Caco-2 (cell line): Measurements from ENCODE around the gene IMMP2L. TPM values are rescaled to one million over a fixed set of nuclear protein-coding genes. Genes with fewer than 3 reads are reported as not detected.

Experiments
- BruUV-seq: library from RNA; stranded (reverse); fragments of 400-500 nt; replicated peaks from 2 replicates; lab custom pipeline; 2021; lab: Mats Ljungman, UMichigan
- CTCF ChIA-PET: fragments of 300-600 bp; sonication (Branson Sonifier 250); formaldehyde crosslinking; loops from one replicate; lab custom pipeline; 2022; ENCODE audit warnings: antibody characterized with exemption; lab: Charles Lee
- POLR2A ChIA-PET: fragments of 300-600 bp; sonication (Branson Sonifier 250); formaldehyde crosslinking; loops from one replicate; lab custom pipeline; 2022; ENCODE audit warnings: antibody characterized with exemption; lab: Charles Lee
- DNase-seq, 2 experiments: peaks; one replicate each; pipeline versions ENCODE4 v3.0.0 to v3.0.0-alpha.2; 2020 to 2022
- H3K27me3 ChIP-seq: replicated peaks from 2 replicates; pipeline ENCODE4 v1.6.0; 2011; ENCODE audit warnings: low read length; ENCODE audit not compliant: control insufficient read depth, insufficient read depth
- H3K36me3 ChIP-seq: 2 replicates; pipeline ENCODE4 v1.5.1; 2011; ENCODE audit warnings: low read length; ENCODE audit not compliant: control insufficient read depth, insufficient read depth
- H3K4me1 ChIP-seq: fragments of 250-450 bp; sonication (Bioruptor Pico); 2 replicates; pipeline ENCODE4 v1.5.1; 2020; ENCODE audit warnings: mild to moderate bottlenecking
- H3K4me3 ChIP-seq: 2 replicates; pipeline ENCODE4 v1.5.1; 2011; ENCODE audit warnings: low read depth, mild to moderate bottlenecking, control low read depth, low read length
- H3K9me3 ChIP-seq: fragments of 250-450 bp; sonication (Bioruptor Pico); 2 replicates; pipeline ENCODE4 v1.5.1; 2020; ENCODE audit warnings: mild to moderate bottlenecking, moderate library complexity
- H3K27ac Mint-ChIP-seq: one replicate; pipeline ENCODE4 v1.8.0; 2022; ENCODE audit warnings: mixed read lengths; ENCODE audit not compliant: unreplicated experiment
- H3K27me3 Mint-ChIP-seq: one replicate; pipeline ENCODE4 v1.8.0; 2022; ENCODE audit warnings: mixed read lengths; ENCODE audit not compliant: insufficient read depth, unreplicated experiment
- H3K36me3 Mint-ChIP-seq: one replicate; pipeline ENCODE4 v1.8.0; 2022; ENCODE audit warnings: mild to moderate bottlenecking, mixed read lengths; ENCODE audit not compliant: insufficient read depth, unreplicated experiment
- H3K4me1 Mint-ChIP-seq: one replicate; pipeline ENCODE4 v1.8.0; 2022; ENCODE audit warnings: low read depth, mixed read lengths; ENCODE audit not compliant: unreplicated experiment
- H3K4me3 Mint-ChIP-seq: one replicate; pipeline ENCODE4 v1.8.0; 2022; ENCODE audit warnings: mild to moderate bottlenecking, moderate library complexity, mixed read lengths; ENCODE audit not compliant: unreplicated experiment
- H3K9me3 Mint-ChIP-seq: one replicate; pipeline ENCODE4 v1.8.0; 2022; ENCODE audit warnings: mixed read lengths; ENCODE audit not compliant: unreplicated experiment
- CTCF ChIP-seq, 2 experiments: fragments of 200-600 bp in 1 of 2; IDR thresholded peaks; 1 replicate in 1 of 2; 2 replicates in 1 of 2; pipeline versions ENCODE4 v1.5.1 to v1.8.0; 2011 to 2022; ENCODE audit warnings: antibody characterized with exemption in 1 of 2, control low read depth in 1 of 2, inconsistent platforms in 1 of 2, low read depth in 1 of 2, low read length in 1 of 2, mild to moderate bottlenecking in 1 of 2, moderate library complexity in 1 of 2; ENCODE audit not compliant: insufficient read depth in 1 of 2, severe bottlenecking in 1 of 2, unreplicated experiment in 1 of 2
- intact Hi-C: fragments of 100-400 bp; cut with micrococcal nuclease; formaldehyde crosslinking; loops from one replicate; pipeline ENCODE4 v1.10.0; 2022; ENCODE audit not compliant: unreplicated experiment
- total RNA-seq: library from RNA; stranded (reverse); gene quantifications from 2 replicates; pipeline ENCODE4 v1.2.3, GENCODE V29; 2022

IMMP2L gene
- total RNA-seq, 1 experiment from 2014 or later = 9.5 TPM

- Mint-ChIP-seq H3K36me3 (no peaks in the 10 kb centered on the region), H3K4me3 (no peak overlapping the region), H3K9me3 (no peaks in the 10 kb centered on the region), H3K27ac (no peak overlapping the region), H3K4me1 (no peaks in the 10 kb centered on the region), H3K27me3 (no peaks in the 10 kb centered on the region)
- H3K4me1 ChIP-seq = no peaks in the 10 kb centered on the region
- no peaks in the 10 kb centered on the region for H3K9me3 ChIP-seq
- no peak overlapping the region for H3K4me3 ChIP-seq
- no TSS peak for BruUV-seq
- ChIA-PET POLR2A (no interaction called here), CTCF (no interaction called here)
- DNase-seq = no peak
- no peaks in the 10 kb centered on the region for H3K36me3 ChIP-seq
- TF ChIP-seq CTCF (IDR thresholded peaks at IDR 0.05; ENCODE audit: insufficient read depth in 1 of 2, low read depth in 1 of 2, low read length in 1 of 2, severe bottlenecking in 1 of 2, unreplicated experiment in 1 of 2) = no peak
- H3K27me3 ChIP-seq = no peaks in the 10 kb centered on the region
- intact Hi-C loops = no loop called here
These were observed 617.8 kb downstream of the IMMP2L start for GRCh38 chr7:110944448-110944847.

- ChIA-PET POLR2A (no interaction called here), CTCF (no interaction called here)
- H3K4me1 ChIP-seq = no peaks in the 10 kb centered on the region
- BruUV-seq = no TSS peak
- H3K27me3 ChIP-seq = no peaks in the 10 kb centered on the region
- Mint-ChIP-seq H3K4me3 (no peak overlapping the region), H3K9me3 (no peaks in the 10 kb centered on the region), H3K27me3 (no peaks in the 10 kb centered on the region), H3K36me3 (no peaks in the 10 kb centered on the region), H3K4me1 (no peaks in the 10 kb centered on the region), H3K27ac (no peak overlapping the region)
- no peak overlapping the region for H3K4me3 ChIP-seq
- H3K36me3 ChIP-seq = no peaks in the 10 kb centered on the region
- TF ChIP-seq CTCF (IDR thresholded peaks at IDR 0.05; ENCODE audit: insufficient read depth in 1 of 2, low read depth in 1 of 2, low read length in 1 of 2, severe bottlenecking in 1 of 2, unreplicated experiment in 1 of 2) = no peak
- H3K9me3 ChIP-seq = no peaks in the 10 kb centered on the region
- intact Hi-C loops = no loop called here
- no peak for DNase-seq
These were observed 618.5 kb downstream of the IMMP2L start for GRCh38 chr7:110943701-110944345.

- ChIA-PET CTCF (no interaction called here), POLR2A (no interaction called here)
- Mint-ChIP-seq H3K4me3 (no peak overlapping the region), H3K4me1 (no peaks in the 10 kb centered on the region), H3K36me3 (no peaks in the 10 kb centered on the region), H3K9me3 (no peaks in the 10 kb centered on the region), H3K27me3 (no peaks in the 10 kb centered on the region), H3K27ac (no peak overlapping the region)
- Histone ChIP-seq H3K9me3 (no peaks in the 10 kb centered on the region), H3K27me3 (no peaks in the 10 kb centered on the region), H3K4me3 (no peak overlapping the region), H3K4me1 (no peaks in the 10 kb centered on the region), H3K36me3 (no peaks in the 10 kb centered on the region)
- no peak for DNase-seq
- TF ChIP-seq CTCF (IDR thresholded peaks at IDR 0.05; ENCODE audit: insufficient read depth in 1 of 2, low read depth in 1 of 2, low read length in 1 of 2, severe bottlenecking in 1 of 2, unreplicated experiment in 1 of 2) = no peak
- intact Hi-C loops = no loop called here
- no TSS peak for BruUV-seq
These were observed 620.9 kb downstream of the IMMP2L start for GRCh38 chr7:110941385-110941784.
